ENCODE results near the gene GNPTG. TPM values are rescaled to one million over a fixed set of nuclear protein-coding genes. Genes with fewer than 3 reads are reported as not detected.

The GNPTG gene
- total RNA-seq, 1 donor from 2014 or later = 36.1 TPM

DNA sequence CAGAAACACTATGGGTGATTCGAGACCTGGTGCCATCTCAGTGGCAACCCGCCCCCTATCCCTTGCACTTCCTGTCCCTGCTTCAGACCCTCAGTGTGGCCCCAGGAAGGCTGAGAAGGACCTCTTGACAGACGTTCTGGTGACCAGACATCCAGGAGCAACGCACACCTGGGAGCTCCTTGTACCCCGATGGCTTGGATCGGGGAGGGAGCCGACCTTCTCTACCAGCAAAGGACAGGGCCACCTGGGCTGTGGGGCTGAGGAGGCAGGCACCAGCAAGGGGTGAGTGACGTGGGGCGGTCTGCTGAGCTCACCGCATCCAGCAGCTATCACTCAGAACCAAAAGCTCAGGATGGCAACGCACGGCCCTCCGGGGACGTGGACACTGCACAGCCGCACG is 35.6 kb downstream of the GNPTG start:
- intact Hi-C loops (cut with micrococcal nuclease) = no loop called here

DNA sequence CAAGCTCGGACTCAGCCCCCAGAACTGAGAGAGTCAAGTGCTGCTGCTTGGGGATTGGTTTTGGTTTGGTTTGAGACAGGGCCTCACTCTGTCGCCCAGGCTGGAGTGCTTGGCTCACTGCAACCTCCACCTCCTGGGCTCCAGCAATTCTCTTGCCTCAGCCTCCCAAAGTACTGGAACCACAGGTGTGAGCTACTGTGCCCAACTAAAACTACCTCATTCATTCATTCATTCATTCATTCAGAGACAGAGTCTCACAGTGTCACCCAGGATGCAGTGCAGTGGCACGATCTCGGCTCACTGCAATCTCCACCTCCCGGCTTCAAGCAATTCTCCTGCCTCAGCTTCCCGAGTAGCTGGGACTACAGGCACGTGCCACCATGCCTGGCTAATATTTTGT is 38.0 kb downstream of the GNPTG start:
- intact Hi-C loops (cut with micrococcal nuclease) = no loop called here

DNA sequence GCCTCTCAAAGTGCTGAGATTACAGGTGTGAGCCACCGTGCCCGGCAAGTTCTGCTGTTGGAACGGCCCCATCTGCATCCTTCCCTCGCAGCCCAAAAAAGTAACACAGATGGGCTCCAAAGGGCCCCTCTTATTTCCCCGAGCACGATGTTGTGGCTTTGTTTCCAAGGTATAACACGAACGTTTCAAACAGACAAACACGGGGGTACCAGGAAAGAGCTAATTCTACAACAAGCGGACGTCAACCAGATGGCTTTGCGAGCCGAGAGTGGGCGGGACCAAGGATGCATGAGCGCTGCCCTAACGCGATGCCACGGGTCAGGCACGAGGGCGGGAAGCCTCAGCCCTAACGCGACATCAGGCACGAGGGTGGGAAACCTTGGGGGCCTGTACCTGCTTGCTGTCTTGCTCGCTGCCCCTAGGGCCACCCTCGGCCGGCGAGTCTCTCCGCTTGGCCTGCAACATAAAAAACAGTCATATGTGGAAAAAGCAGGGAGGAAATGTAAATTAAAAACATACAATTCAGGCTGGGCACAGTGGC is 38.6 kb downstream of the GNPTG start:
- intact Hi-C loops (cut with micrococcal nuclease) = no loop called here

DNA sequence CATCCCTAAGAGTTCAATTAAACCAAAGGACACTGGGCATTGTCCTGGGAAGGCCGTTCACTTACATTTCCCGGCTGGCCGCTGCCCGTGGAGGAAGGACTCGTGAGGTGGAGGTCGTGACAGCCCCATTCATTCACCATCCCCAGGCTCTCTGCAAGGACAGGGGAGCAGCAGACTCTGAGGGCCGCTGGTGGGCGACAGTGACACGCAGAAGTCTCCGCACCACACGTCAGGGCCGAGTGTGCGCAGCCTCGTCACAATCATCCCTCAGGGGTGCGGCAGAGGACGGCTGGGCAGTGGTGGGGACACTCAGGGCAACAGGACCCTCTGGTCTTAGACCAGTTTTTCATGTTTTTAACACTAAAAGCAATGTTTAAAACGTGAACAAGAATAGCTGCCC is 41.1 kb downstream of the GNPTG start:
- intact Hi-C loops (cut with micrococcal nuclease) = no loop called here

DNA sequence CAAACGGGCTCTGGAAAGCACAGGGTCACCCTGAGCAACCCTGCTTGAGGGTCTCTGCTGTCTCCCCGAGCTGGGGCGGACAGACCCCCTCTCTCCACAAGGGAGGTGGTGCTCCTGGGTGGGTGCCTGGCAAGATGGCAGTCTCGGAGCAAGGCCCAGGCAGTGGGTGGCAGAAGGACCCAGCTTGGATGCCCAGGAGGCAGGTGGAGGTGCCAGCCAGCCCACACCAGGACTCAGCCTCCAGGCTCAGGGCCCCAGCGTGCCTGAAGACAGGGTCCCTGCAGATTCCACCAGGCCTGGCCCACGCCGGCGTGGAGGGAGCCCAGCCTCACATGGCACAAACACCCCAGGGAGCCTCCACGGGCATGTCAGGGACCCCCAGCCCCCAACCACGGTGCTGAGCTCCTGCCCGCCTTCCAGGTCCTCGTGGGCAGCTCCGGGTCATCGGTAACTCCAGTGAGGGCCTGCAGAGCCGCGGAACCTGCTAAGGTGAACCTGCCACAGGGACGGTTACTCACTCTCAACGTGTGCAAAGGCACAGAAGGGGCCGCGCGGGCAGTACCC is 42.0 kb downstream of the GNPTG start:
- intact Hi-C loops (cut with micrococcal nuclease) = no loop called here

DNA sequence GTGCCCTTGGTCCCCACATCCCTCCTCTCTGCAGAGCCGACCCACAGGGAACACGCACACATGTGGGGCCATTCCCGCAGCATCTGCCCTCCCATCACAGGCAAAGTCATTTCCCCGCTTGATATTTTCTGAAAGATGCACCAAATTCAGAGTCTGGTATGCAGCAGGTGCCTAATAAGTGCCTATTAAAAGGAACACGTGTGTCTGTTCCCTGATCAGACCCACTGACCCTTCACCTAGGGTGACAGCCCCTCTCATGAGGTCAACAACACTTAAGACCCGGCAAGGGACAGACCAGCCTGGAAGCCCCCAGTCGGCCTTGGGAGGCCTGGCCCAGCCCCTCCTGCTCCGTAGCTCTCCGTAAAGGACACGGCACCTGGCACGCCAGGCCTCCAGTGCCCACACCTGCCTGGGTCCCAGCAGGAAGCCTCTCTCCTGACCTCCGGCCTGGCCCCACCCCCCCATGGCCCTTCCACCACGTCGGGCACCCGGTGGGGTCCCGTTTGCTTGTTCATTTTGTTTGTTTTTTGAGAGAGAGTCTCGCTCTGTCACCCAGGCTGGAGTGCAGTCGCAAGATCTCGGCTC is 42.7 kb downstream of the GNPTG start:
- intact Hi-C loops (cut with micrococcal nuclease) = no loop called here

DNA sequence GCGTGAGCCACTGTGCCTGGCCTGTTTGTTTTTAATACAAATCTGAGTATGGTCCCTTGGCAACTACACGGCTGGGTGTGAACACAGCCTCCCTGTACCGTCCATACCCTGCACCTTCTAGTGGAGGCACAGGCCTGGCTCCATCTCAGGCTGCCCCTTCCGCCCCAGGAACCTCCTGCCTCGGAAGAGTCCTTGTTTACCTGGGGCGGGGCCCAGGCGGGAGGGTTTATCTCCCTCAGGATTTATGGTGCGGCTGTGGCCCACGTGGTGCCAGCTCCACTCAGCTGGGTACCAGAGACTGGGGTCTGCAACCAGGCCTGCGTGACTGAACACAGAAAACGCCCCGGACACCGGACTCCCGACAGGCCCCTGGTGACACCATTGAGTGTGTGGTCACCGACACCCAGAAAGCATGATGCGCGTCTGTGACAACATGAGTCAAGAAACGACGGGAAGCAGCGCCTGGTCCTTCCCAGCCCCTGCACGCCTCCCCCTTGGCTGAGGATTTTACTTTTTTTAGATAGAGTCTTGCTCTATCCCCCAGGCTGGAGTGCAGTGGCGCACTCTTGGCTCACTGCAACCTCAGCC is 43.8 kb downstream of the GNPTG start:
- intact Hi-C loops (cut with micrococcal nuclease) = no loop called here

DNA sequence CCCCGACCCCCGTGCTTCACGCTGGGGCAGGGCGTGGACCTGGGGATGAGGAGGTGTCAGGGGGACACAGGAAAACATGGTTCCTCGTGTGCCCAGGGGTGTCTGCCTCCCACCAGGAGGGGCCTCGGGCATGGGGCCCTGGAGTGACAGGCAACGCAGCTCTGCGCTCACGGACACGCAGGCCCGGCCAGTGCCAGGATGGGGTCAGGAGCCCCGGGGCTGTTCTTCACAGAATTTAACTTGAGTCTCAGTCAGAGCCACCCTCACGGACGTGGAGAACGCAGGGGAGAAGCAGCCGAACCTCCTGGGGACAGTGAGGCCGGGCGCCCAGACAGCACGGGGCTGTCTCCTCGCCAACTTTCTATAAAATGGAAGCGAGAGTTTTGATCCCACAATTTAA is 46.0 kb downstream of the GNPTG start:
- intact Hi-C loops (cut with micrococcal nuclease) = no loop called here

DNA sequence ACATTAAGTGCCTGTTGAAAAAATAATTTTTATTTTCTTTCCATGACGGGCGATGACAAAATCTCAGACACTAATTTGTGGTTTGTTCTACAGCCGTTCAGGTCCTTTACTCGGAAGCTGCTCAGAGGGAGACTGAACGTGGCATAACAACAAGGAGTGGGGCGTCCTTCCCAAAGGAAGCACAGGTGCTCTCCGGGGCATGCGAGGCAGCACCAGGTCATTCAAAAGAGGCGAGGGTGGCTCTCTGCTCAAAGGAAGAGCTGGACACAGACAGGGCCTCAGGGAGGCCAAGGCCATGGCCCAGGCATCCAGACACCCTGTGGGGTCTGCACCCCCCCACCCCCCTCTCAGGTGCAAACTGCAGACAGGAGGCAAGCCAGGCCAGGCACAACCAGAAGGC is 46.6 kb downstream of the GNPTG start:
- intact Hi-C loops (cut with micrococcal nuclease) = no loop called here

DNA sequence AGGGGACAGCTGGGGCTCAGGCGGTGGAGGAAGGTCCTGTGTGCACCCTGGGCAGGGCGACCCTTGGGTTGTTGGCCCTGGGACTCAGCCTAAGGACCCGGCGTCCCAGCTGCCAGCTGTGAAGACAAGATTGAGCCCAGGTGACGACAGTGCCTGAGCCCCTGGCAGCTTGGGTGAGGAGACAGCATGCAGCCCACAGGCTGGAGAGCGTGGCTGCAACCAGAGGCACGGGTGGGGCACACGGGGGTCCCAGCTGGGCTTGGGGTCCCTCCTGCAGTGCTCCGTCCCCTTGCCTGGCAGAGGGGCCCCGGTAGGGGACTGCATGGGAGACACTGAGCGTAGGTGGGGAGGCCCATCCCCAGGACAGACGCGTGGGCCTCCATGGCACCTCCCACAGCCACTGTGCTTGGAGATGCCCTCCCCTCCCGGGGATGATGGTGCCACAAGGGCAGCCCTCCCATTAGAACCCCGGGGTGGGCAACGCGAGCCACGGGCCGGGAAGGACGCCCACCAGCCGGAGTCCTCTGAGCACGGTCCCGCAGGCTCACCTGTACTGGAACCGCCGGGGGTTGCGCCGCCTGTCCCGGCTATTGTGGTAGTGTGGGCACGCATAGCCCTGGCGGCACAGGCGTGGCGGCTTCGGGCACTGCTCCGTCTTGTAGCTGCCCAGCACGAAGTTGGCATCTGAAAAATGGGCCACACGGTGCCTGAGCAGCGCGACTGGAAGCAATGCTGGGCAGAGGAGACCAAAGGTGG is 47.3 kb downstream of the GNPTG start:
- intact Hi-C loops (cut with micrococcal nuclease) = no loop called here

DNA sequence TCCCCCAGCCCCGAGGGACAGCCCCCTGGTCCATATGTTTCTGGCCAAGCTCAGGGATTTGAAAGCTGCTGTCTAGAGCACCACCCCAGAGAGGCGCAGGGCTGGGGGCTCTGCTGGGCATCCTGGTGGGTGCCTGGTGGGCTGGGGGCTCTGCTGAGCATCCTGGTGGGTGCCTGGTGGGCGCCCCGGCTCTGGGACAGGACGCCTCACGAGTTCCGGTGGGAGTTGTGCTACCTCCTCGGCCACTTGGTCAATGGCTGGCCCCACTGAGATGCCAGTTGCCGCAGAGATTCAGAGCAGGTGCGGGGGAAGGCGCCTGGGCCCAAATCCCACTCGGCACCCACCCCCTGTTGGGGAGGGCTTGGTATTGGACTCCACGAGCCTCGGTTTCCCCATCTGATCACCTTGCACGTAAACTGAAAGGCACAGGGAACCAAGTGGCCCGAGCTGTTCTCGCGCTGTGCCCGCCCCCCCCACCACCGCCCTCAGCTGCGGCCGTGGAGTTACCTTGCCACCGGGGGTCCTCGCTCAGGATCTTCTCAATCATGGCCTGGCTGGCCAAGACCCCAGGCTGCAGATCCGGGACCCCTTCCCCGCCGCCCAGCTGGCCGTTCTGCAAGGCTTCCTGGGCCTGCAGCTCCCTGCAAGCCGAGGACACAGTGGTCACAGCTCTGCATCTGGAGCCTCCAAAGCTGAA is 49.5 kb downstream of the GNPTG start:
- intact Hi-C loops (cut with micrococcal nuclease) = loop anchor here (1.0 kb wide), 1 partner anchor 65 kb away; no protein-coding TSS in a partner anchor

DNA sequence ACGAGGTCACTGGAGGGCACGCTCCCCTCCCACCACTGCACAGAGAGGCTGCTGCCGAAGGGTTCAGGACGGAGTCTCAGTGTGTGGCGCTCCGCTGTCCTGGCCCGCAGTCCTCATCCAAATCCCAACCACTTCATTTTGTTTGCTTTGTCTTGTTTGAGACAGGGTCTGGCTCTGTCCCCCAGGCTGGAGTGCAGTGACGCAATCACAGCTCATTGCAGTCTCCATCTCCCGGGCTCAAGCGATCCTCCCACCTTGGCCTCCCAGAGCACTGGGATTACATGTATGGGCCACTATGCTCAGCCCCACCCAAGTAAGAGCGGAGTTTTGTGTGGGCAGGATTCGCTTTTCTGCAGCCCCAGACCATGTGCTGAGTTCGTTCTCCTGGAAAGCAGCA is 50.0 kb downstream of the GNPTG start:
- intact Hi-C loops (cut with micrococcal nuclease) = loop anchor here (1.0 kb wide), 1 partner anchor 65 kb away; no protein-coding TSS in a partner anchor

DNA sequence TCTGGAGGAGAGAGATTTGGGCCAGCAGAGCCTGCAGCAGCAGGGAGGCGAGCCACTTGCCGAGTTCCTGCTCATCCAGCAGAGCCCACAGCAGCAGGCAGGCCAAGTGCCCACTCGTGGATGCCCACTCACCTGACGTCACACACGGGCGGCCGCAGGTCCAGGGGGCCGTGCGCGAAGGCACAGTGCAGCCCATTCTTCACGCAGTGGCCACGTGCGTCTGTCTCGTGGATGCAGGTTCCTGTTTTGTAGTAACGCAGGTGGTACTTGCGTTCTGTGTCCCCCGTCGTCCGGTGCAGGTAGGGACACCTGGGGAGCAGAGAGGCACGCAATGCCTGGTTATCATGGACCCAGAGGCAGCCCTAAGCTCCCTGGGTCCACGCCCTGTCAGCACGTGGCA is 51.3 kb downstream of the GNPTG start:
- intact Hi-C loops (cut with micrococcal nuclease) = no loop called here

DNA sequence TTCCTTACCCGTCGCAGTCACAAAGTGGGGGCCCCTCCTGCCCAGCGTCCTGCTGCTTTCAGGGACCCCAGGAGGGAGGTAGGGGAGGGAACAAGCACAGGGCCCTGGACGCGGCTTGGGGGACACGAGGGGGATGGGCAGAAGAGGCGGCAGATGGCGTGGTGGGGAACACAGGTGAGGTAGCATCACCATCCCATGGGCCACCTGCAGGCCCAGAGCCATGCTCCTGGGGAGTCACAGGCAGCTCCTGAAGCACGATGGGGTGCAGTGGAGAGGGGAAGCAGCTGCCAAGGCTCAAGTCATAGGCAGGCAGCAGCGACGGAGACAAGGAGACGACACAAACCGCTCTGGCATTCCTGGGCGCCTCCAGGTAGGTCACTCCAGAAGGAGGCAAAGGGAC is 52.0 kb downstream of the GNPTG start:
- intact Hi-C loops (cut with micrococcal nuclease) = no loop called here

DNA sequence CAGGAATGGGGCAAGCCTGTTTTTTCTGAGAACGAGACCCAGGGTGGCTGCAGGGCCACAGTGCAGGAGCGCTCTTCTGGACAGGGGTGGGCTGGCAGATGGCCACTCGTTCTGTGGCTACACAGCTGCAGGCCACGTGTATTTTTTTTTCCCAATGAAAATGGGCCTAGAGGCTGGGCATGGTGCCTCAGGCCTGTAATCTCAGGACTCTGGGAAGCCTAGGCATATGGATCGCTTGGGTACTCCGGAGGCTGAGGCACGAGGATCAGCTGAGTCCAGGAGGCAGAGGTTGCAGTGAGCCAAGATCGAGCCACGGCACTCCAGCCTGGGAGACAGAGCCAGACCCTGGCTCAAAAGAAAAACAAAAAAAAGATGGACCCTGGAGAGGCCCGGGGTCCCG is 56.0 kb downstream of the GNPTG start:
- intact Hi-C loops (cut with micrococcal nuclease) = loop anchor here (1.0 kb wide), 1 partner anchor 27 kb away; no protein-coding TSS in a partner anchor

DNA sequence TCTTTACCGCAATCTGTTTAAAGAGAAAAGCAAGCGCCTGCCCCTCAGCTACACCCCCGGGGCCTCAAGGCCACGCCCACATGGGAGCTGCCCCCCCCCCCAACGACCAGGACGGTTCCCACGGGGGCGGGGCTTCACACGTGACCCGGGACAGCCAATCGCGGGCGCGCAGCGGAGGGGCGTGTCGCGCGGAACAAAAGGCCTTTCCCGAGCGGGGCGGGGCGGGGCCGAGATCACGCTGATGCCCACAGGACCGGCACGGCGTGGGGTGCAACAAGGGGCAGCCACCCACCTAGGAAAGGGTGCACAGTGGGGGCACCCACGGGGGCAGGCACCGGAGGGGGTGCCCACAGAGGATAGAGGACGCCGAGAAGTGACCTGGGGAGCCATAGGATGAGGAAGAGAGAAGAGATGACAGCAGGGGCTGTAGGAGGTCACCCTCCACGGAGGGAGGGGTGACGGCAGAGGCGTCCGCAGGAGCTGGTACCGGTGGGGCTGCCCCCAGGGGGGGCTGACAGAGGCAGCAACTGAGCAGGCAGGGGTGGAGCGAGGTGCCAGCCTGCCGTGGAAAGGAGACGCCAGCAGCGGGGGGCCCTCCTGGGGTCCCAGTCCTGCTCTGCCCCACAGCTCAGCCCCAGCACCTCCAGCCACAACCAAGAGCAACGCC is 56.6 kb downstream of the GNPTG start:
- intact Hi-C loops (cut with micrococcal nuclease) = loop anchor here (1.0 kb wide), 1 partner anchor 28 kb away; no protein-coding TSS in a partner anchor

DNA sequence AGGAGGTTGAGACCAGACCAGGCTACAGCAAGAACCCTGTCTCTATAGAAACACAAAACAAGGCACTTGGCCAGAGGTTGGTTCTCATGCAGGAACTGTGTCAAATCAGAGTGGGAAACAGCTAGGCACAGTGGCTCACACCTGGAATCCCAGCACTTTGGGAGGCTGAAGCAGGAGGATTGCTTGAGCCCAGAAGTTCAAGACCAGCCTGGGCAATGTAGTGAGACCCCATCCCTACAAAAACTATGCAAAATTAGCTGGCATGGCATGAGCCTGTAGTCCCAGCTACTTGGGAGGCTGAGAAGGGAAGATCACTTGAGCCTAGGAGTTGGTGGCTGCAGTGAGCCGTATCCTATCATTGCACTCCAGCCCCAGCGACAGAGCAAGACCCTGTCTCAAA is 61.1 kb downstream of the GNPTG start:
- intact Hi-C loops (cut with micrococcal nuclease) = loop anchor here (5.0 kb wide), 2 partner anchors 51 to 119 kb away; partner anchors contain the start of gene TMEM204
